Measurements from ENCODE around the gene MLIP.

DNA sequence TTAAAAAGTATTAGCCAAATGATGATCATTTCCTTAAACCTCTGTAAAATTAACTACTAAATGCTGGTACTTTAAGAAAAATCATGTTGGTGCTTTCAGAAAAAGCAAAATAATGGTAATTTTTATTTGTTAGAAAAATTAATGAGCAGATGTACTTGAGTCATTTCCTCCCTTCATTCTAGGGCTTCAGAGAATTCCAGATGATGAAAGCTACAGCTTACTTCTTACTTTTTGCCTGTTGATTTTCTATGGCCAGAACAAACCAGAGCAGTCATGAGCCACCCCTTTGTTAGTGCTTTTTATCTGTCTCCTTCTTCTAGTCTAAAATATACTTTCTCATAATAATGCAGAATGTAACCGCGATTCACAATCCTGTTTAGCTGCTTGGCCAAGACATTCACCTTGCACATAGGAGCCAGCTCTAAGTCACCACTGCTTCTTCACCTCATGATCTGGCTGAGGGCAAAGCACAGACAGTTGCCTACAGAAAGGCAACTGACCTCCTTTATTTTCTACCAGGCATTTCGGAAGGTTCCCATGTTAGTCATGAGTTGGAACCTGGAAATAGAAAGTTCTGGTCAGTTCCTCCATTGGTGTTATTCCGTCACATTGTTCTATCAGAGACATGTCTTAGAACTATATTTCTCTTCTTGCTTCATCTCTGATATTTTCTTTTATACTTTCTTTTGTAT, 153.5 kb downstream of the MLIP start:
- no peak for TF ChIP-seq POLR2A (IDR thresholded peaks at IDR 0.05; ENCODE audit: low read length)
- TF ChIP-seq, protein P1, sequence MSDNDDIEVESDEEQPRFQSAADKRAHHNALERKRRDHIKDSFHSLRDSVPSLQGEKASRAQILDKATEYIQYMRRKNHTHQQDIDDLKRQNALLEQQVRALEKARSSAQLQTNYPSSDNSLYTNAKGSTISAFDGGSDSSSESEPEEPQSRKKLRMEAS (IDR thresholded peaks at IDR 0.05), result no peak
- TF ChIP-seq NFE2L2 (conservative IDR thresholded peaks at IDR 0.05; ENCODE audit: low read length), result no peak
- no peak for TF ChIP-seq JUNB (IDR thresholded peaks at IDR 0.05)
- TF ChIP-seq, protein P2, sequence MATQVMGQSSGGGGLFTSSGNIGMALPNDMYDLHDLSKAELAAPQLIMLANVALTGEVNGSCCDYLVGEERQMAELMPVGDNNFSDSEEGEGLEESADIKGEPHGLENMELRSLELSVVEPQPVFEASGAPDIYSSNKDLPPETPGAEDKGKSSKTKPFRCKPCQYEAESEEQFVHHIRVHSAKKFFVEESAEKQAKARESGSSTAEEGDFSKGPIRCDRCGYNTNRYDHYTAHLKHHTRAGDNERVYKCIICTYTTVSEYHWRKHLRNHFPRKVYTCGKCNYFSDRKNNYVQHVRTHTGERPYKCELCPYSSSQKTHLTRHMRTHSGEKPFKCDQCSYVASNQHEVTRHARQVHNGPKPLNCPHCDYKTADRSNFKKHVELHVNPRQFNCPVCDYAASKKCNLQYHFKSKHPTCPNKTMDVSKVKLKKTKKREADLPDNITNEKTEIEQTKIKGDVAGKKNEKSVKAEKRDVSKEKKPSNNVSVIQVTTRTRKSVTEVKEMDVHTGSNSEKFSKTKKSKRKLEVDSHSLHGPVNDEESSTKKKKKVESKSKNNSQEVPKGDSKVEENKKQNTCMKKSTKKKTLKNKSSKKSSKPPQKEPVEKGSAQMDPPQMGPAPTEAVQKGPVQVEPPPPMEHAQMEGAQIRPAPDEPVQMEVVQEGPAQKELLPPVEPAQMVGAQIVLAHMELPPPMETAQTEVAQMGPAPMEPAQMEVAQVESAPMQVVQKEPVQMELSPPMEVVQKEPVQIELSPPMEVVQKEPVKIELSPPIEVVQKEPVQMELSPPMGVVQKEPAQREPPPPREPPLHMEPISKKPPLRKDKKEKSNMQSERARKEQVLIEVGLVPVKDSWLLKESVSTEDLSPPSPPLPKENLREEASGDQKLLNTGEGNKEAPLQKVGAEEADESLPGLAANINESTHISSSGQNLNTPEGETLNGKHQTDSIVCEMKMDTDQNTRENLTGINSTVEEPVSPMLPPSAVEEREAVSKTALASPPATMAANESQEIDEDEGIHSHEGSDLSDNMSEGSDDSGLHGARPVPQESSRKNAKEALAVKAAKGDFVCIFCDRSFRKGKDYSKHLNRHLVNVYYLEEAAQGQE (IDR thresholded peaks at IDR 0.05), result no peak
- no peak for TF ChIP-seq JUN (IDR thresholded peaks at IDR 0.05)
- TF ChIP-seq, protein P3, sequence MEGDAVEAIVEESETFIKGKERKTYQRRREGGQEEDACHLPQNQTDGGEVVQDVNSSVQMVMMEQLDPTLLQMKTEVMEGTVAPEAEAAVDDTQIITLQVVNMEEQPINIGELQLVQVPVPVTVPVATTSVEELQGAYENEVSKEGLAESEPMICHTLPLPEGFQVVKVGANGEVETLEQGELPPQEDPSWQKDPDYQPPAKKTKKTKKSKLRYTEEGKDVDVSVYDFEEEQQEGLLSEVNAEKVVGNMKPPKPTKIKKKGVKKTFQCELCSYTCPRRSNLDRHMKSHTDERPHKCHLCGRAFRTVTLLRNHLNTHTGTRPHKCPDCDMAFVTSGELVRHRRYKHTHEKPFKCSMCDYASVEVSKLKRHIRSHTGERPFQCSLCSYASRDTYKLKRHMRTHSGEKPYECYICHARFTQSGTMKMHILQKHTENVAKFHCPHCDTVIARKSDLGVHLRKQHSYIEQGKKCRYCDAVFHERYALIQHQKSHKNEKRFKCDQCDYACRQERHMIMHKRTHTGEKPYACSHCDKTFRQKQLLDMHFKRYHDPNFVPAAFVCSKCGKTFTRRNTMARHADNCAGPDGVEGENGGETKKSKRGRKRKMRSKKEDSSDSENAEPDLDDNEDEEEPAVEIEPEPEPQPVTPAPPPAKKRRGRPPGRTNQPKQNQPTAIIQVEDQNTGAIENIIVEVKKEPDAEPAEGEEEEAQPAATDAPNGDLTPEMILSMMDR (IDR thresholded peaks at IDR 0.05), result no peak
- no peak for TF ChIP-seq RAD21 (conservative IDR thresholded peaks at IDR 0.05 in 1 of 2, IDR thresholded peaks at IDR 0.05 in 1 of 2)
- no peak for TF ChIP-seq NR3C1 (IDR thresholded peaks at IDR 0.05)
- no peak for TF ChIP-seq TP53 (CRISPR knock-in tag; IDR thresholded peaks at IDR 0.05)
- no peak for TF ChIP-seq EP300 (IDR thresholded peaks at IDR 0.05)
- no peak for TF ChIP-seq MYC (IDR thresholded peaks at IDR 0.05; ENCODE audit: borderline replicate concordance, low read length)
- TF ChIP-seq KDM5A (IDR thresholded peaks at IDR 0.05), result no peak
